Myocyte (in vitro differentiated cells): Measurements from ENCODE around the gene CXCL9. TPM values are rescaled to one million over a fixed set of nuclear protein-coding genes. Genes with fewer than 3 reads are reported as not detected.
A peak's percentile ranks its signal among the peaks of the same experiment; 100 is the strongest.
"Not testable (repeated sequence)": the region's sequence is repeated elsewhere in the genome, so short reads cannot be mapped to it uniquely, and the experiment has no call there.

ENCODE experiments used
- DNase-seq: peaks from one replicate; pipeline ENCODE4 v3.0.0-alpha.2; 2012; ENCODE audit warnings: low read depth
- polyA plus RNA-seq: library from polyadenylated mRNA; unstranded; fragments of >200 nt; gene quantifications from one replicate; pipeline ENCODE4 v1.2.1, GENCODE V29; 2012; ENCODE audit warnings: missing spikeins
- total RNA-seq: library from RNA; depleted of rRNA; stranded (reverse); fragments of >200 nt; gene quantifications from 2 replicates; pipeline ENCODE4 v1.2.3, GENCODE V29; 2014

CXCL9 gene
- not detected in 2 replicates for total RNA-seq
- polyA plus RNA-seq = not detected

GRCh38 chr4:76007089-76007862, at the start of gene CXCL9:
Gene CXCL9, minus strand, starts transcription at chr4:76007509. Its CDS starts 60 bp downstream, at chr4:76007449.
- DNase-seq = no peak

GRCh38 chr4:76055421-76055820, 48.1 kb upstream of the CXCL9 start:
- no peak for DNase-seq

GRCh38 chr4:76055016-76055415, 47.7 kb upstream of the CXCL9 start:
- no peak for DNase-seq

GRCh38 chr4:76053730-76054129, 46.4 kb upstream of the CXCL9 start:
- DNase-seq = no peak

- DNase-seq = not testable (repeated sequence)
These were observed 43.3 kb upstream of the CXCL9 start for GRCh38 chr4:76050560-76051050.

- DNase-seq = not testable (repeated sequence)
These were observed 42.6 kb upstream of the CXCL9 start for GRCh38 chr4:76049860-76050416.

- not testable (repeated sequence) for DNase-seq
These were observed 37.4 kb upstream of the CXCL9 start for GRCh38 chr4:76044686-76045085.

- DNase-seq = not testable (repeated sequence)
These were observed 36.0 kb upstream of the CXCL9 start for GRCh38 chr4:76043306-76043705.

- not testable (repeated sequence) for DNase-seq
These were observed 35.1 kb upstream of the CXCL9 start for GRCh38 chr4:76042241-76042998.

- no peak for DNase-seq
These were observed 29.5 kb upstream of the CXCL9 start for GRCh38 chr4:76036855-76037254.

GRCh38 chr4:76035799-76036380, 28.6 kb upstream of the CXCL9 start, which contains the start of gene CXCL11:
Gene CXCL11, minus strand, starts transcription at chr4:76036070. Its CDS starts 83 bp downstream, at chr4:76035987.
- no peak for DNase-seq

- peak; percentile 31 for DNase-seq
These were observed 27.8 kb upstream of the CXCL9 start for GRCh38 chr4:76035141-76035540.

GRCh38 chr4:76029300-76029699, 22.0 kb upstream of the CXCL9 start:
- no peak for DNase-seq

- no peak for DNase-seq
These were observed 21.0 kb upstream of the CXCL9 start for GRCh38 chr4:76028350-76028765.

GRCh38 chr4:76024065-76024464, 16.8 kb upstream of the CXCL9 start:
- DNase-seq = no peak

GRCh38 chr4:76023389-76023788, 16.1 kb upstream of the CXCL9 start, which contains the start of gene CXCL10:
Gene CXCL10, minus strand, starts transcription at chr4:76023497. Its CDS starts 66 bp downstream, at chr4:76023431.
- DNase-seq = no peak

- DNase-seq = no peak
These were observed 15.4 kb upstream of the CXCL9 start for GRCh38 chr4:76022677-76023076.

GRCh38 chr4:76022031-76022430, 14.7 kb upstream of the CXCL9 start:
- DNase-seq = no peak

- DNase-seq = no peak
These were observed 9.9 kb upstream of the CXCL9 start for GRCh38 chr4:76017056-76017686.

GRCh38 chr4:76016393-76016792, 9.1 kb upstream of the CXCL9 start:
- DNase-seq = no peak

GRCh38 chr4:76013540-76013939, 6.2 kb upstream of the CXCL9 start:
- DNase-seq = no peak
